Hepatocyte (in vitro differentiated cells): ENCODE data around the gene TMEM39B.

ENCODE experiments used
- EZH2 ChIP-seq: fragments of 200-600 bp; sonication (generic); IDR thresholded peaks from 2 replicates; pipeline ENCODE4 v1.6.1; 2016; ENCODE audit warnings: antibody characterized with exemption, mild to moderate bottlenecking, borderline replicate concordance
- EZH2phosphoT487 ChIP-seq: fragments of 200-600 bp; sonication (generic); IDR thresholded peaks from one replicate; pipeline ENCODE4 v1.6.1; 2018; ENCODE audit warnings: antibody characterized with exemption, mild to moderate bottlenecking, low read depth, moderate library complexity; ENCODE audit not compliant: unreplicated experiment, severe bottlenecking
- TF ChIP-seq, protein P1 (sequence below): fragments of 200-600 bp; sonication (generic); IDR thresholded peaks from 2 replicates; pipeline ENCODE4 v1.5.1; 2016; ENCODE audit warnings: antibody characterized with exemption, mild to moderate bottlenecking; ENCODE audit not compliant: poor library complexity

GRCh38 chr1:32125313-32125712 is 52.6 kb downstream of the TMEM39B start:
- TF ChIP-seq, protein P1, sequence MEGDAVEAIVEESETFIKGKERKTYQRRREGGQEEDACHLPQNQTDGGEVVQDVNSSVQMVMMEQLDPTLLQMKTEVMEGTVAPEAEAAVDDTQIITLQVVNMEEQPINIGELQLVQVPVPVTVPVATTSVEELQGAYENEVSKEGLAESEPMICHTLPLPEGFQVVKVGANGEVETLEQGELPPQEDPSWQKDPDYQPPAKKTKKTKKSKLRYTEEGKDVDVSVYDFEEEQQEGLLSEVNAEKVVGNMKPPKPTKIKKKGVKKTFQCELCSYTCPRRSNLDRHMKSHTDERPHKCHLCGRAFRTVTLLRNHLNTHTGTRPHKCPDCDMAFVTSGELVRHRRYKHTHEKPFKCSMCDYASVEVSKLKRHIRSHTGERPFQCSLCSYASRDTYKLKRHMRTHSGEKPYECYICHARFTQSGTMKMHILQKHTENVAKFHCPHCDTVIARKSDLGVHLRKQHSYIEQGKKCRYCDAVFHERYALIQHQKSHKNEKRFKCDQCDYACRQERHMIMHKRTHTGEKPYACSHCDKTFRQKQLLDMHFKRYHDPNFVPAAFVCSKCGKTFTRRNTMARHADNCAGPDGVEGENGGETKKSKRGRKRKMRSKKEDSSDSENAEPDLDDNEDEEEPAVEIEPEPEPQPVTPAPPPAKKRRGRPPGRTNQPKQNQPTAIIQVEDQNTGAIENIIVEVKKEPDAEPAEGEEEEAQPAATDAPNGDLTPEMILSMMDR, result no peak
- TF ChIP-seq EZH2, result no peak
- no peak for TF ChIP-seq EZH2phosphoT487
